Effector memory CD4-positive, alpha-beta T cell (primary cell): ENCODE measurements around the gene SUN5.
"Not testable (repeated sequence)": the region's sequence is repeated elsewhere in the genome, so short reads cannot be mapped to it uniquely, and the experiment has no call there.

ENCODE experiments used
- DNase-seq, 3 donors: peaks; one replicate each; pipeline ENCODE4 v3.0.0-alpha.2; 2020
- H3K27ac ChIP-seq: 2 replicates; pipeline ENCODE4 v1.7.0; 2013; ENCODE audit warnings: mild to moderate bottlenecking, low read length, moderate library complexity; ENCODE audit not compliant: insufficient read depth, poor library complexity, severe bottlenecking
- H3K27me3 ChIP-seq: replicated peaks from 2 replicates; pipeline ENCODE4 v1.7.0; 2013; ENCODE audit warnings: mild to moderate bottlenecking, low read length; ENCODE audit not compliant: insufficient read depth, control insufficient read depth, poor library complexity, severe bottlenecking
- H3K36me3 ChIP-seq: 2 replicates; pipeline ENCODE4 v1.7.0; 2013; ENCODE audit warnings: mild to moderate bottlenecking, low read length, moderate library complexity; ENCODE audit not compliant: control insufficient read depth, insufficient read depth
- H3K4me1 ChIP-seq: 2 replicates; pipeline ENCODE4 v1.7.0; 2013; ENCODE audit warnings: low read length, mild to moderate bottlenecking; ENCODE audit not compliant: control insufficient read depth, insufficient read depth, poor library complexity, severe bottlenecking
- H3K4me3 ChIP-seq: 2 replicates; pipeline ENCODE4 v1.7.0; 2013; ENCODE audit warnings: low read length, low read depth, mild to moderate bottlenecking; ENCODE audit not compliant: insufficient read depth, poor library complexity, severe bottlenecking
- H3K9me3 ChIP-seq: 2 replicates; pipeline ENCODE4 v1.7.0; 2013; ENCODE audit warnings: mild to moderate bottlenecking, low read length, moderate library complexity; ENCODE audit not compliant: control insufficient read depth

SUN5 gene

GRCh38 chr20:32962646-32963045 lies 41.6 kb downstream of the SUN5 start:
- H3K4me1 ChIP-seq: peaks cover 27% of the 10 kb centered on the region
- not testable (repeated sequence) for H3K27me3 ChIP-seq, DNase-seq, H3K9me3 ChIP-seq, H3K36me3 ChIP-seq, H3K4me3 ChIP-seq, H3K27ac ChIP-seq

DNA sequence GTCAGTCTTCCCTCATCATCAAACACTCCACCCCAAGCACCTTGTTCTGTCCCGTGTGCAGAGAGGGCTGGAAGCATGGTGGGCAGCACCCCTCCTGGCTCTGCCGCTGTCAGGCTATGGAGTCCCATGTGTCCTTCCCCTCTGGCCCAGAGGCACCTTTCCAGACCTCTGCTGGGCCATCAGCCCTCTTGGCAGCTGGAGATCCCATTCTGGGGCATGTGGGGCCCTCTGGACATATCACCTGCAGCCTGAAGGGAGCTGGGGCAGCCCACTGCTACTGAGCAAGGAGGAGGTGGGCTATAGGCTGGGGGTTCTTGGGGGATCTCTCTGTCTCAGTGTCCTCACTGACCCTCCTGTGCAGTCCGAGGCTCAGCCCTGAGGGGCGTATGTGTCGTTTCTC lies 42.2 kb downstream of the SUN5 start:
- H3K9me3 ChIP-seq: no peaks in the 10 kb centered on the region
- no peak overlapping the region for H3K27ac ChIP-seq
- H3K4me3 ChIP-seq: no peak overlapping the region
- DNase-seq: no peak
- H3K27me3 ChIP-seq: no peaks in the 10 kb centered on the region
- H3K4me1 ChIP-seq: peaks cover 21% of the 10 kb centered on the region
- H3K36me3 ChIP-seq: no peaks in the 10 kb centered on the region

DNA sequence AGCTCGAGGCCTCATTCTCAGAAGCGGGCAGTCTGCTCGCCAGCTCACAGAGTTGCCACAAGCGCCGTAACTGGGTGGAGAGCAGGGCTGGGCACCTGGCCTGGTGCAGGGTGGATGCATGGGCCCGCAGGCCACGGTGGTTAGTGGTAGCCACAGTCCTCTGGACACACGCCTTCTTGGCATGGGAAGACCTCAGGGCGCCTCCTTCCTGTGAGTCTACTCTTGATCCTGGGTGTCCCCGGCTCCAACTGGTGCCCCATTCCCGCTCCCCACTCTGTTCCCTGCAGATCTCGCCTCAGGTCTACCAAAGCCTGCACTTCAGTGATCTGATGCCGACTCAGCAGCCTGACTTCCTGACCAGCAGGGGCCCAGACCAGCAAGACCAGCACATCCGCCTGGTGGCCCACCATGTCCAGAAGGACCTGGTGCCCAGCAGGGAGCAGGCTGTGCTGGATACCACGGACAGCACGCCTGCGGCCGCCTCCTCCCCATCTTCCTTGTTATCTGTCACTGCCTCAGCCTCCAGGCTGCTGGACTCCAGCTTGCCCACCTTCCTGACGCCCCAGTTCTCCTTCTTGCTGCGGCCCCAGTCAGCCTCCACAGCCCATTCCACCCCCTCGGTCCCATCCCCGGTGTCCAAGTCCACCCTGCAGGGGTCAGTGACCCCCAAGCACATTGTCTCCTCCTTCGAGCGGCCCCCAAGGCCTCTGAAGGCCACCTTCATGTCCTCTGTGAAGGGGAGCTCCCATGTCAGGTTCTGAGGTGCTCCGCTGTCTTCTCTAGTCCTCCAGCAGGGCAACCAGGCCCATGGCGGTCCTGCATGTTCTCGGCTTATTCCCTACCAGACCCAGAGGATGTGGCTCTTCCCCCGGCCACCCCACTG lies 43.1 kb downstream of the SUN5 start:
- no peaks in the 10 kb centered on the region for H3K27me3 ChIP-seq
- H3K4me1 ChIP-seq: peaks cover 11% of the 10 kb centered on the region
- H3K27ac ChIP-seq: no peak overlapping the region
- DNase-seq: no peak
- no peaks in the 10 kb centered on the region for H3K36me3 ChIP-seq
- no peak overlapping the region for H3K4me3 ChIP-seq
- no peaks in the 10 kb centered on the region for H3K9me3 ChIP-seq

DNA sequence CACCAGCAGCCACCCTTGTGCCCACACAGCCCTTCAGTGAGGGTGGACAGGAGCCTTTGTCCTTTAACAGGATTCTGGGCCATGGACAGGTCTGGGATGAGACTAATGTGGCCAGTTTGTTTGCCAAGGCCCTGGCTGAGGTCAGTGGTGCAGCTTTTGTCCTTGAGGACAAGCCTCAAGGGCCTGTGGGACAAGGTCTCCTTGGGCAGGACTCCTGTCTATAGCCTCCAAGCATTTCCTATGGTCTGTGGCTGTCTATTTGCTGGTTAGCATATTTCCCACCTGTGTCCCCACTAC lies 44.1 kb downstream of the SUN5 start:
- no peaks in the 10 kb centered on the region for H3K27me3 ChIP-seq
- no peak overlapping the region for H3K27ac ChIP-seq
- DNase-seq: no peak
- H3K9me3 ChIP-seq: no peaks in the 10 kb centered on the region
- H3K36me3 ChIP-seq: no peaks in the 10 kb centered on the region
- H3K4me1 ChIP-seq: peaks cover 2% of the 10 kb centered on the region
- no peak overlapping the region for H3K4me3 ChIP-seq

GRCh38 chr20:32959351-32960221 lies 44.6 kb downstream of the SUN5 start:
- Histone ChIP-seq H3K27me3 (no peaks in the 10 kb centered on the region), H3K4me3 (no peak overlapping the region), H3K9me3 (peaks cover 3% of the 10 kb centered on the region), H3K27ac (no peak overlapping the region), H3K4me1 (no peaks in the 10 kb centered on the region), H3K36me3 (no peaks in the 10 kb centered on the region)
- no peak for DNase-seq

DNA sequence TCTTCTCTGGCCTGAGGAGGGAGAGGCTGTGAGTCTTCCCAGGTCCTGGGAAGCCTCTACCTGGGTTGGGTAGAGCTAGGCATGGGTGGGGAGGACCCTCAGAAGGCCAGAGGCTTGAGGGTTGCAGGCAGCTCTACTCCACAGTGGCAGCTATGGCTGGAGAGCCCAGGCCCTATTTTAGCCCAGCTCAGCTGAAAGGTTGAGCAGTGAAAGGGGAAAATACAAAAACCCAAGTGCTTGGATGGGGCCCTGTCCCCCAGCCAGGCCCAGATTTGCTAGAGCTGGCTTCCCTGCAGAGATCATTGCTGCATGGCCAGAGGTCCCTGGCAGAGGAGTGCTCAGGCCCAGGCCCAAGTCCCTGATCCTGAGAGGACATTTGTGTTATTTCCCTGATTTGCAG lies 45.7 kb downstream of the SUN5 start:
- no peak for DNase-seq
- H3K4me3 ChIP-seq: no peak overlapping the region
- H3K27ac ChIP-seq: no peak overlapping the region
- no peaks in the 10 kb centered on the region for H3K4me1 ChIP-seq
- H3K27me3 ChIP-seq: no peaks in the 10 kb centered on the region
- no peaks in the 10 kb centered on the region for H3K36me3 ChIP-seq
- H3K9me3 ChIP-seq: peaks cover 3% of the 10 kb centered on the region

DNA sequence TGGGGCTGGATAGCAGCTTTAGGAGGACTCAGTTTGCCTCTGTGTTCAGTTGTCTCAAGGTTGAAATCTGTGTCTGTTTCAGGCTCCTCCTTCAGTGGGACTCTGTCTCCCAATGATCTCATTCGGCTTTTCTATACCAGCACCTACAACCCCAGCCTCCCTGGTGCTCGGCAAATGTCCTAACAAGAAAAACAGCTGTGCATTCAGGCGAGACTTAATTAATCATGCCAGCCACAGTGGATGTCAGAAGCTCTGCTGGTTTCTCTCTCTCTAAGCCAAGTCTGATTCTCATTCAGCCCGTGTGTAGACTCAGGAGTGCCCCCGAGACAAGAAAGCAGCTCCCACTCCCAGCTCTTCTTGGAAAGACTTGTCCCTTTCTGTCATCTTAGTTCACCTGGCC lies 46.8 kb downstream of the SUN5 start:
- Histone ChIP-seq H3K27me3 (no peaks in the 10 kb centered on the region), H3K36me3 (no peaks in the 10 kb centered on the region), H3K4me3 (no peak overlapping the region), H3K27ac (no peak overlapping the region), H3K4me1 (no peaks in the 10 kb centered on the region), H3K9me3 (peaks cover 3% of the 10 kb centered on the region)
- DNase-seq: no peak

DNA sequence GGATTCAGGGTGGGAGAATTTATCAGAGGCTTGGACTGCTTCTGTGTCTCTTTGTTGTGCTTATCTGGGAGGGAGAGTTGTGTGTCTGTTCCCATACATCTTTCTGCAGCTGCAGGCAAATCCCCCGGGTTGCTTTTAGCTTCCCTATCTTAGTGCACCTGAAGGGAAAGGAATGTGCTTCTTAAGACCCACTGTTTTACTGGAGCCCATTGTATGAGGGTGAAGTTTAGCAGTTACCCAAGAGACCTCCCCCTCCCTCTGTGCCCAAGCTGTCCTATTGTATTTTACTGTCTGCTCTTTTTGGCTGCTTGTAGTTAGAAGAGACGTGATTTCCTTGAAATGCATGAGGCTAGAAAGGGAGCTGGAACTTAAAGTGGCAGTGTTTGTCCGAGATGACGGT lies 53.7 kb downstream of the SUN5 start:
- H3K9me3 ChIP-seq, H3K27me3 ChIP-seq, H3K4me3 ChIP-seq, H3K27ac ChIP-seq, DNase-seq, H3K36me3 ChIP-seq: not testable (repeated sequence)
- peaks cover 13% of the 10 kb centered on the region for H3K4me1 ChIP-seq

DNA sequence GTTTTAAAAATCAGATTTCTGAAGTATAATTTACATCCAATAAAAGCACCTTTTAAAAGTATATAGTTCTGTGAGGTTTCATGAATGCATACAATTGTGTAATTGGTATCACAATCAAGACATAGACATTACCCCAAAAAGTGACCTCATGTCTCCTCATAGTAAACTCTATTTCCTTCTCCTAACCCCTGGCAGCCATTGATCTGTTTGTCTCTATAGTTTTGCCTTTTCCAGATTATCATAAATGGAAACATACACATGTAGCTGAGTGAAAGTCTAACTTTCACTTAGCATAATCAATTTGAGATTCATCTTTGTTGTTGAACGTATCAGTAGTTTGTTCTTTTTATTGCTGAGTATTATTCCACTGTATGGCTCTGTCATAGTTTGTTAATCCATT lies 57.6 kb downstream of the SUN5 start:
- no peak for DNase-seq
- Histone ChIP-seq H3K27me3 (no peaks in the 10 kb centered on the region), H3K4me1 (peaks cover 17% of the 10 kb centered on the region)

GRCh38 chr20:32945710-32946221 lies 58.5 kb downstream of the SUN5 start:
- Histone ChIP-seq H3K27ac (peak overlapping the region; percentile 50), H3K27me3 (no peaks in the 10 kb centered on the region), H3K36me3 (no peaks in the 10 kb centered on the region), H3K9me3 (no peaks in the 10 kb centered on the region), H3K4me3 (no peak overlapping the region), H3K4me1 (peaks cover 17% of the 10 kb centered on the region)
- DNase-seq: no peak

More for the DNA sequence above, 57.6 kb downstream of the SUN5 start:
- Histone ChIP-seq H3K36me3 (no peaks in the 10 kb centered on the region), H3K27ac (no peak overlapping the region), H3K4me3 (no peak overlapping the region), H3K9me3 (no peaks in the 10 kb centered on the region)
